Neural cell (in vitro differentiated cells): Measurements from ENCODE around the gene TOR1A. TPM values are rescaled to one million over a fixed set of nuclear protein-coding genes. Genes with fewer than 3 reads are reported as not detected.

ENCODE experiments used
- H2AFZ ChIP-seq: fragments of 200-600, 300-800 bp; sonication (generic), shearing (Covaris generic); 2 replicates; pipeline ENCODE4 v1.6.0; 2014; ENCODE audit warnings: low read depth, mild to moderate bottlenecking, antibody characterized with exemption, low read length, moderate library complexity
- H3F3A ChIP-seq: fragments of 200-600 bp; shearing (Covaris generic); 2 replicates; pipeline ENCODE4 v1.6.1; 2016; ENCODE audit warnings: mild to moderate bottlenecking, moderate library complexity, mixed read lengths, antibody characterized with exemption, low read length; ENCODE audit not compliant: insufficient read depth, poor library complexity, severe bottlenecking
- H3K27ac ChIP-seq: fragments of 200-600, 300-800 bp; sonication (generic), shearing (Covaris generic); 2 replicates; pipeline ENCODE4 v1.5.1; 2014; ENCODE audit warnings: mild to moderate bottlenecking, low read length, moderate library complexity
- H3K27me3 ChIP-seq: fragments of 300-800, 200-600 bp; sonication (generic), shearing (Covaris generic); 2 replicates; pipeline ENCODE4 v1.6.0; 2014; ENCODE audit warnings: mild to moderate bottlenecking, low read depth, low read length, moderate library complexity; ENCODE audit not compliant: insufficient read depth
- H3K36me3 ChIP-seq: fragments of 300-800, 200-600 bp; sonication (generic), shearing (Covaris generic); 2 replicates; pipeline ENCODE4 v1.5.1; 2014; ENCODE audit warnings: mild to moderate bottlenecking, antibody characterized with exemption, low read length, moderate library complexity; ENCODE audit not compliant: insufficient read depth
- H3K4me2 ChIP-seq: fragments of 300-800, 200-600 bp; sonication (generic), shearing (Covaris generic); 2 replicates; pipeline ENCODE4 v1.6.0; 2014; ENCODE audit warnings: mild to moderate bottlenecking, low read length
- H3K4me3 ChIP-seq: fragments of 300-800, 200-600 bp; sonication (generic), shearing (Covaris generic); 2 replicates; pipeline ENCODE4 v1.5.1; 2014; ENCODE audit warnings: mild to moderate bottlenecking, low read length, moderate library complexity
- H3K79me2 ChIP-seq: fragments of 200-600 bp; shearing (Covaris generic); replicated peaks from 2 replicates; pipeline ENCODE4 v1.6.0; 2014; ENCODE audit warnings: mild to moderate bottlenecking, low read length, moderate library complexity; ENCODE audit not compliant: insufficient read depth
- H3K9ac ChIP-seq: fragments of 300-800, 200-600 bp; sonication (generic), shearing (Covaris generic); 2 replicates; pipeline ENCODE4 v1.6.1; 2016; ENCODE audit warnings: mild to moderate bottlenecking, low read length, mixed read lengths
- H3K9me2 ChIP-seq: fragments of 200-600 bp; shearing (Covaris generic); 2 replicates; pipeline ENCODE4 v1.6.1; 2016; ENCODE audit warnings: mild to moderate bottlenecking, low read length, mixed read lengths; ENCODE audit not compliant: insufficient read depth
- H3K9me3 ChIP-seq: fragments of 200-600, 300-800 bp; sonication (generic), shearing (Covaris generic); 2 replicates; pipeline ENCODE4 v1.6.1; 2016; ENCODE audit warnings: mild to moderate bottlenecking, mixed run types, low read length, moderate library complexity, mixed read lengths
- H4K20me1 ChIP-seq: fragments of 200-600 bp; shearing (Covaris generic); 2 replicates; pipeline ENCODE4 v1.6.1; 2016; ENCODE audit warnings: mild to moderate bottlenecking, mixed run types; ENCODE audit not compliant: insufficient read depth
- EP300 ChIP-seq: fragments of 450-650 bp; conservative IDR thresholded peaks from 2 replicates; pipeline ENCODE4 v1.6.1; 2014; ENCODE audit warnings: antibody characterized with exemption, mild to moderate bottlenecking, moderate library complexity; ENCODE audit not compliant: poor library complexity, severe bottlenecking
- EZH2 ChIP-seq: fragments of 200-600, 300-800 bp; shearing (Covaris generic), sonication (generic); IDR thresholded peaks from 2 replicates; pipeline ENCODE4 v1.6.1; 2014; ENCODE audit warnings: antibody characterized with exemption, low read length, borderline replicate concordance, mild to moderate bottlenecking; ENCODE audit not compliant: insufficient read depth, poor library complexity, severe bottlenecking
- MXI1 ChIP-seq: fragments of 450-650 bp; conservative IDR thresholded peaks from 2 replicates; pipeline ENCODE4 v1.6.1; 2014; ENCODE audit warnings: antibody characterized with exemption, mild to moderate bottlenecking; ENCODE audit not compliant: poor library complexity, severe bottlenecking
- POLR2AphosphoS5 ChIP-seq: IDR thresholded peaks from 2 replicates; pipeline ENCODE4 v1.6.1; 2012
- RAD21 ChIP-seq: fragments of 450-650 bp; conservative IDR thresholded peaks from 2 replicates; pipeline ENCODE4 v1.6.1; 2014; ENCODE audit warnings: antibody characterized with exemption, mild to moderate bottlenecking, moderate library complexity
- SMC3 ChIP-seq: fragments of 450-650 bp; conservative IDR thresholded peaks from 2 replicates; pipeline ENCODE4 v1.6.1; 2014; ENCODE audit warnings: antibody characterized with exemption, mild to moderate bottlenecking, moderate library complexity; ENCODE audit not compliant: poor library complexity
- TAF1 ChIP-seq: IDR thresholded peaks from 2 replicates; pipeline ENCODE4 v1.6.1; 2012; ENCODE audit warnings: low read depth
- polyA plus RNA-seq: library from polyadenylated mRNA; depleted of rRNA; stranded (reverse); fragments of >200 nt; gene quantifications from 2 replicates; pipeline ENCODE4 v1.2.3, GENCODE V29; 2014
- TF ChIP-seq, protein P1 (sequence below): fragments of 450-650 bp; IDR thresholded peaks from 2 replicates; pipeline ENCODE4 v1.5.1; 2014; ENCODE audit warnings: antibody characterized with exemption, mild to moderate bottlenecking, moderate library complexity; ENCODE audit not compliant: poor library complexity, severe bottlenecking
- TF ChIP-seq, protein P2 (sequence below): IDR thresholded peaks from 2 replicates; pipeline ENCODE4 v1.6.1; 2012; ENCODE audit warnings: borderline replicate concordance

Gene TOR1A
- polyA plus RNA-seq, 1 donor from 2014 or later, result 56.3 TPM

DNA sequence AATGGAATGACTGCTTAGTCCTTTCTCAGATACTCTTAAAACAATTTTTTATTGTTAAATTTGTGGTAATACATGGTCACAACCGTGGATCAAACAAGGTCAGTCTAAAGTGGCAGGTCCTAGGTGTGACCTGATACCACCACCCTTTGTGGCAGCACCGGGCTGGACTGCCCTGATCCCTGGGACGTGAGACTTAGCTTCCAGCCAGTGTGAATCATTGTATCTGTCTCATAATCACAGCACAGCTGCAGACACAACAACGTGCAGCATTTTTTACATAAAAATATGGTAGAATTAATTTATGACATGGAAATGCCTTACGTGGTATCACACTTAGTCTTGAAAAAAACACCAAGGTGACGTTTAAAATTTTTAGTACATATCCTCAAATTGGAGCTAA, 13.1 kb downstream of the TOR1A start:
- Histone ChIP-seq H3K9me2 (no peaks in the 10 kb centered on the region), H3K4me3 (no peak overlapping the region), H3K9ac (no peak overlapping the region), H3F3A (no peaks in the 10 kb centered on the region), H3K9me3 (no peaks in the 10 kb centered on the region), H3K36me3 (peaks cover 4% of the 10 kb centered on the region), H3K4me2 (no peak overlapping the region), H4K20me1 (no peaks in the 10 kb centered on the region), H3K79me2 (peaks cover 3% of the 10 kb centered on the region), H3K27ac (no peak overlapping the region), H2AFZ (no peak overlapping the region), H3K27me3 (no peaks in the 10 kb centered on the region)
- TF ChIP-seq RAD21, result no peak
- TF ChIP-seq SMC3, result no peak
- no peak for TF ChIP-seq TAF1

DNA sequence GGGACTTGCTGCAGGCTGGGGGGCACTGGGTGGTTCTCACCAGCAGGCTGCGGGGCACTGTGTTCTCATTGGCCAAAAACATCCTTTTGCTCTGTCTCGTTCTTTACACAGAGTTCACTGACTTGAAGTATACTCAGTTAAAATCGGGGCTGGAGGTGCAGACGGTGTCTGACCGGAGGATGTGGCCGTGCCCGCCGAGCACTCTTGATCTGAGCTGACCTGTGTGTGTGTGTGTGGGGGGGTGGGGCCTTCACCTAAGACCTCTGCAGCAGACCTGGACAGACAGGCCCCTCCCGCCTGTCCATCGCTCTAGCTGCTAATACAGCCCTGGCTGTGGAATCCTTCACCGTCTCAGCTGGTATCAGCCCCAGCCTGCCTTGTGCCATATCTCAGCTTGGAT, 13.8 kb downstream of the TOR1A start:
- peaks cover 4% of the 10 kb centered on the region for H3K36me3 ChIP-seq
- no peak overlapping the region for H3K4me2 ChIP-seq
- no peak overlapping the region for H3K27ac ChIP-seq
- H2AFZ ChIP-seq, result no peak overlapping the region
- H4K20me1 ChIP-seq, result no peaks in the 10 kb centered on the region
- no peaks in the 10 kb centered on the region for H3K9me3 ChIP-seq
- no peaks in the 10 kb centered on the region for H3K27me3 ChIP-seq
- no peaks in the 10 kb centered on the region for H3F3A ChIP-seq
- no peak overlapping the region for H3K9ac ChIP-seq
- H3K79me2 ChIP-seq, result peaks cover 3% of the 10 kb centered on the region
- TF ChIP-seq, protein P1, sequence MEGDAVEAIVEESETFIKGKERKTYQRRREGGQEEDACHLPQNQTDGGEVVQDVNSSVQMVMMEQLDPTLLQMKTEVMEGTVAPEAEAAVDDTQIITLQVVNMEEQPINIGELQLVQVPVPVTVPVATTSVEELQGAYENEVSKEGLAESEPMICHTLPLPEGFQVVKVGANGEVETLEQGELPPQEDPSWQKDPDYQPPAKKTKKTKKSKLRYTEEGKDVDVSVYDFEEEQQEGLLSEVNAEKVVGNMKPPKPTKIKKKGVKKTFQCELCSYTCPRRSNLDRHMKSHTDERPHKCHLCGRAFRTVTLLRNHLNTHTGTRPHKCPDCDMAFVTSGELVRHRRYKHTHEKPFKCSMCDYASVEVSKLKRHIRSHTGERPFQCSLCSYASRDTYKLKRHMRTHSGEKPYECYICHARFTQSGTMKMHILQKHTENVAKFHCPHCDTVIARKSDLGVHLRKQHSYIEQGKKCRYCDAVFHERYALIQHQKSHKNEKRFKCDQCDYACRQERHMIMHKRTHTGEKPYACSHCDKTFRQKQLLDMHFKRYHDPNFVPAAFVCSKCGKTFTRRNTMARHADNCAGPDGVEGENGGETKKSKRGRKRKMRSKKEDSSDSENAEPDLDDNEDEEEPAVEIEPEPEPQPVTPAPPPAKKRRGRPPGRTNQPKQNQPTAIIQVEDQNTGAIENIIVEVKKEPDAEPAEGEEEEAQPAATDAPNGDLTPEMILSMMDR, result no peak
- TF ChIP-seq EP300, result no peak
- TF ChIP-seq, protein P2, sequence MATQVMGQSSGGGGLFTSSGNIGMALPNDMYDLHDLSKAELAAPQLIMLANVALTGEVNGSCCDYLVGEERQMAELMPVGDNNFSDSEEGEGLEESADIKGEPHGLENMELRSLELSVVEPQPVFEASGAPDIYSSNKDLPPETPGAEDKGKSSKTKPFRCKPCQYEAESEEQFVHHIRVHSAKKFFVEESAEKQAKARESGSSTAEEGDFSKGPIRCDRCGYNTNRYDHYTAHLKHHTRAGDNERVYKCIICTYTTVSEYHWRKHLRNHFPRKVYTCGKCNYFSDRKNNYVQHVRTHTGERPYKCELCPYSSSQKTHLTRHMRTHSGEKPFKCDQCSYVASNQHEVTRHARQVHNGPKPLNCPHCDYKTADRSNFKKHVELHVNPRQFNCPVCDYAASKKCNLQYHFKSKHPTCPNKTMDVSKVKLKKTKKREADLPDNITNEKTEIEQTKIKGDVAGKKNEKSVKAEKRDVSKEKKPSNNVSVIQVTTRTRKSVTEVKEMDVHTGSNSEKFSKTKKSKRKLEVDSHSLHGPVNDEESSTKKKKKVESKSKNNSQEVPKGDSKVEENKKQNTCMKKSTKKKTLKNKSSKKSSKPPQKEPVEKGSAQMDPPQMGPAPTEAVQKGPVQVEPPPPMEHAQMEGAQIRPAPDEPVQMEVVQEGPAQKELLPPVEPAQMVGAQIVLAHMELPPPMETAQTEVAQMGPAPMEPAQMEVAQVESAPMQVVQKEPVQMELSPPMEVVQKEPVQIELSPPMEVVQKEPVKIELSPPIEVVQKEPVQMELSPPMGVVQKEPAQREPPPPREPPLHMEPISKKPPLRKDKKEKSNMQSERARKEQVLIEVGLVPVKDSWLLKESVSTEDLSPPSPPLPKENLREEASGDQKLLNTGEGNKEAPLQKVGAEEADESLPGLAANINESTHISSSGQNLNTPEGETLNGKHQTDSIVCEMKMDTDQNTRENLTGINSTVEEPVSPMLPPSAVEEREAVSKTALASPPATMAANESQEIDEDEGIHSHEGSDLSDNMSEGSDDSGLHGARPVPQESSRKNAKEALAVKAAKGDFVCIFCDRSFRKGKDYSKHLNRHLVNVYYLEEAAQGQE, result no peak
- TF ChIP-seq TAF1, result no peak
- TF ChIP-seq EZH2, result no peak
- no peak for TF ChIP-seq MXI1
- no peak for TF ChIP-seq SMC3
- no peak for TF ChIP-seq RAD21
- TF ChIP-seq POLR2AphosphoS5, result no peak
- H3K4me3 ChIP-seq, result no peak overlapping the region
- H3K9me2 ChIP-seq, result no peaks in the 10 kb centered on the region

DNA sequence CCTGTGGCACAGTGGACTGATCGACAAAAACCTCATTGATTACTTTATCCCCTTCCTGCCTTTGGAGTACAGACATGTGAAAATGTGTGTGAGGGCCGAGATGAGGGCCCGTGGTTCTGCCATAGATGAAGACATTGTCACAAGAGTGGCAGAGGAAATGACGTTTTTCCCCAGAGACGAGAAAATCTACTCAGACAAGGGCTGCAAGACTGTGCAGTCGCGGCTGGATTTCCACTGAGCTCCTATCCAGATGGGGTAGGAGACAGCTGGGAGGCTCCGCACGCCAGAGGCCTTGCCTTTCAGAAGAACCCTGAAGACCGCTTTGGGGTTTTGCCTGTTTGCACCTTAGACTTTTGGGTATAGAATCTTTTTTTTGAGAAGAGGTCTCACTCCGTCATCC, 14.6 kb downstream of the TOR1A start:
- H3K9me2 ChIP-seq, result no peaks in the 10 kb centered on the region
- H2AFZ ChIP-seq, result no peak overlapping the region
- H3K27me3 ChIP-seq, result no peaks in the 10 kb centered on the region
- no peak overlapping the region for H3K4me3 ChIP-seq
- H3K27ac ChIP-seq, result no peak overlapping the region
- no peaks in the 10 kb centered on the region for H3F3A ChIP-seq
- no peak for TF ChIP-seq RAD21
- TF ChIP-seq, protein P1, result no peak
- no peak for TF ChIP-seq EZH2
- TF ChIP-seq, protein P2, result no peak
- TF ChIP-seq EP300, result no peak
- no peak for TF ChIP-seq SMC3
- TF ChIP-seq POLR2AphosphoS5, result no peak
- TF ChIP-seq MXI1, result no peak
- no peak for TF ChIP-seq TAF1
- H4K20me1 ChIP-seq, result no peaks in the 10 kb centered on the region
- H3K79me2 ChIP-seq, result peaks cover 3% of the 10 kb centered on the region
- H3K9ac ChIP-seq, result no peak overlapping the region
- H3K36me3 ChIP-seq, result peaks cover 4% of the 10 kb centered on the region
- H3K9me3 ChIP-seq, result no peaks in the 10 kb centered on the region
- H3K4me2 ChIP-seq, result no peak overlapping the region
